Hepatocyte (in vitro differentiated cells): ENCODE results near the gene SPECC1. TPM values are rescaled to one million over a fixed set of nuclear protein-coding genes. Genes with fewer than 3 reads are reported as not detected.
A peak's percentile ranks its signal among the peaks of the same experiment; 100 is the strongest.

ENCODE experiments used
- DNase-seq: peaks from one replicate; pipeline ENCODE4 v3.0.0-alpha.2; 2016; ENCODE audit warnings: low spot score
- H2AFZ ChIP-seq: fragments of 200-600 bp; sonication (generic); 2 replicates; pipeline ENCODE4 v1.6.0; 2016; ENCODE audit warnings: antibody characterized with exemption, mild to moderate bottlenecking
- H3K27ac ChIP-seq: fragments of 200-600 bp; sonication (generic); 2 replicates; pipeline ENCODE4 v1.5.1; 2016; ENCODE audit warnings: mild to moderate bottlenecking
- H3K27me3 ChIP-seq: fragments of 200-600 bp; sonication (generic); 2 replicates; pipeline ENCODE4 v1.6.1; 2016
- H3K36me3 ChIP-seq: fragments of 200-600 bp; sonication (generic); replicated peaks from 2 replicates; pipeline ENCODE4 v1.5.1; 2016; ENCODE audit warnings: low read depth; ENCODE audit not compliant: insufficient read depth
- H3K4me1 ChIP-seq: fragments of 200-600 bp; sonication (generic); 2 replicates; pipeline ENCODE4 v1.5.1; 2016; ENCODE audit warnings: mild to moderate bottlenecking, moderate library complexity; ENCODE audit not compliant: insufficient read depth
- H3K4me2 ChIP-seq: fragments of 200-600 bp; sonication (generic); 2 replicates; pipeline ENCODE4 v1.6.0; 2016
- H3K4me3 ChIP-seq: fragments of 200-600 bp; sonication (generic); 2 replicates; pipeline ENCODE4 v1.5.1; 2016; ENCODE audit warnings: mild to moderate bottlenecking
- H3K79me2 ChIP-seq: fragments of 200-600 bp; sonication (generic); 2 replicates; pipeline ENCODE4 v1.6.0; 2017; ENCODE audit warnings: mild to moderate bottlenecking
- H3K9me2 ChIP-seq: fragments of 200-600 bp; sonication (generic); replicated peaks from 2 replicates; pipeline ENCODE4 v1.6.0; 2017; ENCODE audit warnings: mild to moderate bottlenecking; ENCODE audit not compliant: insufficient read depth
- H3K9me3 ChIP-seq: fragments of 200-600 bp; sonication (generic); 2 replicates; pipeline ENCODE4 v1.5.1; 2016; ENCODE audit warnings: low read depth, mild to moderate bottlenecking
- H4K20me1 ChIP-seq: fragments of 200-600 bp; sonication (generic); 2 replicates; pipeline ENCODE4 v1.6.0; 2016; ENCODE audit warnings: mild to moderate bottlenecking; ENCODE audit not compliant: insufficient read depth, poor library complexity, severe bottlenecking
- CTCF ChIP-seq: fragments of 200-600 bp; sonication (generic); IDR thresholded peaks from 2 replicates; pipeline ENCODE4 v1.5.1; 2016; ENCODE audit warnings: antibody characterized with exemption, mild to moderate bottlenecking; ENCODE audit not compliant: poor library complexity
- EZH2 ChIP-seq: fragments of 200-600 bp; sonication (generic); IDR thresholded peaks from 2 replicates; pipeline ENCODE4 v1.6.1; 2016; ENCODE audit warnings: antibody characterized with exemption, mild to moderate bottlenecking, borderline replicate concordance
- EZH2phosphoT487 ChIP-seq: fragments of 200-600 bp; sonication (generic); IDR thresholded peaks from one replicate; pipeline ENCODE4 v1.6.1; 2018; ENCODE audit warnings: antibody characterized with exemption, mild to moderate bottlenecking, low read depth, moderate library complexity; ENCODE audit not compliant: unreplicated experiment, severe bottlenecking
- WGBS: methylation state at CpG from one replicate; pipeline ENCODE4 v1.1.6; 2016; ENCODE audit warnings: low lambda C conversion rate; ENCODE audit errors: missing lambda C conversion rate; 5-methylcytosine and 5-hydroxymethylcytosine counted together
- polyA plus RNA-seq: library from polyadenylated mRNA; unstranded; fragments of >200 nt; fragmentation: Nextera tagmentation; extraction: Ambion mirVana; gene quantifications from 2 replicates; pipeline ENCODE4 v1.2.1, GENCODE V29; 2016
- total RNA-seq: library from RNA; depleted of rRNA; stranded (reverse); fragments of >200 nt; gene quantifications from 2 replicates; pipeline ENCODE4 v1.2.3, GENCODE V29; 2014

The SPECC1 gene
- total and polyA plus RNA-seq, 2 experiments from 2014 or later = 20.4 to 57.5 TPM

- no peaks in the 10 kb centered on the region for H3K9me3 ChIP-seq
- TF ChIP-seq EZH2 (no peak), EZH2phosphoT487 (no peak), CTCF (no peak)
- peaks cover 4% of the 10 kb centered on the region for H3K4me1 ChIP-seq
- H3K4me2 ChIP-seq = no peak overlapping the region
- H3K36me3 ChIP-seq = no peaks in the 10 kb centered on the region
- no peaks in the 10 kb centered on the region for H3K9me2 ChIP-seq
- H3K27me3 ChIP-seq = no peaks in the 10 kb centered on the region
- no peak overlapping the region for H2AFZ ChIP-seq
- no peak overlapping the region for H3K27ac ChIP-seq
- H4K20me1 ChIP-seq = no peaks in the 10 kb centered on the region
- H3K79me2 ChIP-seq = peaks cover 27% of the 10 kb centered on the region
- DNase-seq = no peak
- H3K4me3 ChIP-seq = no peak overlapping the region
- WGBS = 95% methylated on average over 11 of the region's 11 CpGs
These were observed 145.3 kb downstream of the SPECC1 start for GRCh38 chr17:20154286-20155000.

- WGBS = 19% methylated on average over 45 of the region's 69 CpGs
- H3K27ac ChIP-seq = peak overlapping the region; percentile 95
These were observed 146.4 kb downstream of the SPECC1 start for GRCh38 chr17:20155258-20156195.

GRCh38 chr17:20156196-20157000 lies 147.2 kb downstream of the SPECC1 start:
- Histone ChIP-seq H4K20me1 (no peaks in the 10 kb centered on the region), H2AFZ (peak overlapping the region; percentile 63)
- WGBS = 2% methylated on average over 50 of the region's 72 CpGs

More at GRCh38 chr17:20155258-20156195, 146.4 kb downstream of the SPECC1 start:
- Histone ChIP-seq H3K4me2 (peak overlapping the region; percentile 95), H3K4me3 (peak overlapping the region; percentile 53), H2AFZ (peak overlapping the region; percentile 63), H3K27me3 (no peaks in the 10 kb centered on the region), H3K9me3 (no peaks in the 10 kb centered on the region), H3K79me2 (peaks cover 38% of the 10 kb centered on the region), H4K20me1 (no peaks in the 10 kb centered on the region), H3K9me2 (no peaks in the 10 kb centered on the region), H3K36me3 (no peaks in the 10 kb centered on the region), H3K4me1 (peaks cover 4% of the 10 kb centered on the region)
- peak; percentile 2 for TF ChIP-seq CTCF
- TF ChIP-seq EZH2phosphoT487 = no peak
- DNase-seq = peak; percentile 99

More at GRCh38 chr17:20156196-20157000, 147.2 kb downstream of the SPECC1 start:
- H3K9me2 ChIP-seq = no peaks in the 10 kb centered on the region
- no peak for TF ChIP-seq EZH2
- no peaks in the 10 kb centered on the region for H3K27me3 ChIP-seq
- peak overlapping the region; percentile 95 for H3K4me2 ChIP-seq
- peak overlapping the region; percentile 53 for H3K4me3 ChIP-seq
- no peaks in the 10 kb centered on the region for H3K36me3 ChIP-seq
- H3K4me1 ChIP-seq = peaks cover 4% of the 10 kb centered on the region
- DNase-seq = peak; percentile 85
- H3K27ac ChIP-seq = peak overlapping the region; percentile 95
- peaks cover 43% of the 10 kb centered on the region for H3K79me2 ChIP-seq
- H3K9me3 ChIP-seq = no peaks in the 10 kb centered on the region
